ENCODE measurements around the gene LIPJ. TPM values are rescaled to one million over a fixed set of nuclear protein-coding genes. Genes with fewer than 3 reads are reported as not detected.

Gene LIPJ
- polyA plus RNA-seq, 2 of the 4 experiments (the other 2 are of a cell fraction) = not detected

- no peak for FAIRE-seq
- WGBS (ENCODE audit: missing lambda C conversion rate) = 42% methylated on average over 21 of the region's 63 CpGs
- ChIA-PET CTCF (interaction anchor here (0.6 to 2.2 kb wide), 24 partner anchors 9 to 410 kb away, joined by 3 to 13 read pairs (median 4); no protein-coding TSS in a partner anchor), POLR2A (interaction anchor here (0.6 to 1.8 kb wide), 7 partner anchors 9 to 719 kb away, joined by 3 to 10 read pairs (median 4); partner anchors contain the start of genes KLLN, PTEN and STAMBPL1)
- Histone ChIP-seq H3K4me3 (peak within 1 kb of the TSS; percentile 67), H3K9me3 (no peaks in the 10 kb centered on the region), H3K27ac (peak within 1 kb of the TSS; percentile 90 to 93), H3K4me1 (no peaks in the 10 kb centered on the region), H3K4me2 (peak within 1 kb of the TSS; percentile 80)
- peak; percentile 94 to 96 for ATAC-seq
- DNase-seq (ENCODE audit: low read depth in 1 of 2, low spot score in 1 of 2) = peak; percentile 21 to 74
- TF ChIP-seq E2F6 (IDR thresholded peaks at IDR 0.05; ENCODE audit: borderline replicate concordance, low read depth) = peak; percentile 90
- no peak for TF ChIP-seq RARB (CRISPR knock-in tag; IDR thresholded peaks at IDR 0.05)
- peak in 1 of 2 experiments; percentile 53; a peak in 1 of 5 replicates for TF ChIP-seq JUN (IDR thresholded peaks at IDR 0.05)
- no peak for TF ChIP-seq EP300 (IDR thresholded peaks at IDR 0.05)
- TF ChIP-seq ZFP36 (IDR thresholded peaks at IDR 0.05; ENCODE audit: borderline replicate concordance, partially characterized antibody) = no peak
- no peak for TF ChIP-seq HOXB13 (CRISPR knock-in tag; IDR thresholded peaks at IDR 0.05; ENCODE audit: low read depth)
- no peak for TF ChIP-seq RCOR1 (IDR thresholded peaks at IDR 0.05; ENCODE audit: low read depth, low read length)
- no peak for TF ChIP-seq EHMT2 (IDR thresholded peaks at IDR 0.05; ENCODE audit: low read depth)
- no peak for TF ChIP-seq MYC (IDR thresholded peaks at IDR 0.05; ENCODE audit: borderline replicate concordance, low read length)
- no peak for TF ChIP-seq ATOH8 (CRISPR knock-in tag; IDR thresholded peaks at IDR 0.05; ENCODE audit: low read depth)
- TF ChIP-seq KDM1A (IDR thresholded peaks at IDR 0.05; ENCODE audit: low read depth) = no peak
- no peak for TF ChIP-seq ELK1 (IDR thresholded peaks at IDR 0.05; ENCODE audit: low read depth, low read length)
- no peak for TF ChIP-seq CBX8 (IDR thresholded peaks at IDR 0.05)
- no peak for TF ChIP-seq SREBF2 (IDR thresholded peaks at IDR 0.05)
- TF ChIP-seq RAD21 (conservative IDR thresholded peaks at IDR 0.05 in 1 of 2, IDR thresholded peaks at IDR 0.05 in 1 of 2) = peak; percentile 26 to 54; a peak in 4 of 5 replicates
- TF ChIP-seq SMC3 (IDR thresholded peaks at IDR 0.05) = peak; percentile 52
- no peak for TF ChIP-seq CEBPB (IDR thresholded peaks at IDR 0.05)
- no peak for TF ChIP-seq PBX3 (IDR thresholded peaks at IDR 0.05)
- TF ChIP-seq FOXS1 (CRISPR knock-in tag; IDR thresholded peaks at IDR 0.05) = no peak
- no peak for TF ChIP-seq FOSL2 (IDR thresholded peaks at IDR 0.05)
- no peak for TF ChIP-seq FOSL2 (CRISPR knock-in tag; IDR thresholded peaks at IDR 0.05)
- TF ChIP-seq CHD4 (IDR thresholded peaks at IDR 0.05; ENCODE audit: borderline replicate concordance) = no peak
- no peak for TF ChIP-seq NFE2L2 (conservative IDR thresholded peaks at IDR 0.05; ENCODE audit: low read length)
- TF ChIP-seq TFCP2L1 (CRISPR knock-in tag; IDR thresholded peaks at IDR 0.05) = no peak
- no peak for TF ChIP-seq NR3C1 (IDR thresholded peaks at IDR 0.05)
- TF ChIP-seq USF2 (IDR thresholded peaks at IDR 0.05) = peak; percentile 83
- TF ChIP-seq HOXB5 (CRISPR knock-in tag; IDR thresholded peaks at IDR 0.05) = no peak
- no peak for TF ChIP-seq ZSCAN20 (CRISPR knock-in tag; IDR thresholded peaks at IDR 0.05)
- no peak for TF ChIP-seq MAFK (IDR thresholded peaks at IDR 0.05; ENCODE audit: partially characterized antibody)
- TF ChIP-seq CBX2 (IDR thresholded peaks at IDR 0.05; ENCODE audit: borderline replicate concordance, low read depth) = no peak
- TF ChIP-seq HDAC2 (IDR thresholded peaks at IDR 0.05) = no peak
- no peak for TF ChIP-seq FOSB (CRISPR knock-in tag; IDR thresholded peaks at IDR 0.05)
- TF ChIP-seq HEYL (CRISPR knock-in tag; IDR thresholded peaks at IDR 0.05) = no peak
- no peak for TF ChIP-seq MAZ (IDR thresholded peaks at IDR 0.05; ENCODE audit: borderline replicate concordance, low read depth, low read length)
- TF ChIP-seq HMGXB4 (CRISPR knock-in tag; IDR thresholded peaks at IDR 0.05; ENCODE audit: borderline replicate concordance) = peak; percentile 53; the same call in 1 of the 2 replicates
- no peak for TF ChIP-seq GATA3 (IDR thresholded peaks at IDR 0.05; ENCODE audit: borderline replicate concordance)
Observed at GRCh38 chr10:88582806-88583583, 3.6 kb upstream of the LIPJ start, which contains the start of gene RNLS. RNLS (minus strand) TSS chr10:88583318.
